Stimulated activated CD8-positive, alpha-beta memory T cell treated with anti-CD3 and anti-CD28 coated beads, Interleukin-7, amount 100 ng/mL, for 24 hours (primary cell): ENCODE results near the gene PCSK4.
A peak's percentile ranks its signal among the peaks of the same experiment; 100 is the strongest.

Experiments
- DNase-seq: peaks from one replicate; pipeline ENCODE4 v3.0.0-alpha.2; 2020; ENCODE audit warnings: low read depth

Gene PCSK4

DNA sequence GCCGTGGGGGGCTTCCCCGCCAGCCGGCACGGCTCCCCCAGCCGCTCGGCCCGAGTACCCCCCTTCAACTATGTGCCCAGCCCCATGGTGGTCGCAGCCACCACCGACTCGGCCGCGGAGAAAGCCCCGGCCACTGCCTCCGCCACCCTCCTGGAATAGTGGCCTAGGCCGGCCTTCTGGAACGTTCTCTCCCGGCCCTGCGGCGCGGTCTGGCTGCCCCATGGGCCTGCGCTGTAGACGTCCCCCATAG lies 20.2 kb downstream of the PCSK4 start:
- no peak for DNase-seq

DNA sequence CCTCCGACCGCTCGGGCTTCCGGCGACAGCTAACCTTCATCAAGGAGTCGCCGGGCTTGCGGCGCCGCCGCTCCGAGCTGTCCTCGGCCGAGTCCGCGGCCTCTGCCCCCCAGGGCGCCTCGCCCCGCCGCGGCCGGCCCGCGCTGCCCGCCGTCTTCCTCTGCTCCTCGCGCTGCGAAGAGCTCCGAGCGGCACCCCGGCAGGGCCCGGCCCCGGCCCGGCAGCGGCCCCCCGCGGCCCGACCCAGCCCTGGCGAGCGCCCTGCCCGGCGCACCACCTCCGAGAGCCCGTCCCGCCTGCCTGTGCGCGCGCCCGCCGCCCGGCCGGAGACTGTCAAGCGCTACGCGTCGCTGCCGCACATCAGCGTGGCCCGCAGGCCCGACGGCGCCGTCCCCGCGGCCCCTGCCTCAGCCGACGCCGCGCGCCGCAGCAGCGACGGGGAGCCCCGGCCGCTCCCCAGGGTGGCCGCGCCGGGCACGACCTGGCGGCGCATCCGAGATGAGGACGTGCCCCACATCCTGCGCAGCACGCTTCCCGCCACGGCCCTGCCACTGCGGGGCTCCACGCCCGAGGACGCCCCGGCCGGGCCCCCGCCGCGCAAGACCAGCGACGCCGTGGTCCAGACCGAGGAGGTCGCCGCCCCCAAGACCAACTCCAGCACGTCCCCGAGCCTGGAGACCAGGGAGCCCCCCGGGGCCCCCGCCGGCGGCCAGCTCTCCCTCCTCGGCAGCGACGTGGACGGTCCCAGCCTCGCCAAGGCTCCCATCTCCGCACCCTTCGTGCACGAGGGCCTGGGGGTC lies 20.7 kb downstream of the PCSK4 start:
- no peak for DNase-seq

DNA sequence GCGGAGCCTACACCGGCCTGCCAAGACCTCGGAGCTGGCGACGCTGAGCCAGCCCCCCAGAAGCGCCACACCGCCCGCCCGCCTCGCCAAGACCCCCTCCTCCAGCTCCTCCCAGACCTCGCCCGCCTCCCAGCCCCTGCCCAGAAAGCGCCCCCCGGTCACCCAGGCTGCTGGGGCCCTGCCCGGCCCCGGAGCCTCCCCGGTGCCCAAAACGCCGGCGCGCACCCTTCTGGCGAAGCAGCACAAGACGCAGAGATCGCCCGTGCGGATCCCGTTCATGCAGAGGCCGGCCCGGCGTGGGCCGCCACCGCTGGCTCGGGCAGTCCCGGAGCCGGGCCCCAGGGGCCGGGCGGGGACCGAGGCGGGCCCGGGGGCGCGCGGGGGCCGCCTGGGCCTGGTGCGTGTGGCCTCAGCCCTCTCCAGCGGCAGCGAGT lies 21.3 kb downstream of the PCSK4 start:
- DNase-seq, result no peak

DNA sequence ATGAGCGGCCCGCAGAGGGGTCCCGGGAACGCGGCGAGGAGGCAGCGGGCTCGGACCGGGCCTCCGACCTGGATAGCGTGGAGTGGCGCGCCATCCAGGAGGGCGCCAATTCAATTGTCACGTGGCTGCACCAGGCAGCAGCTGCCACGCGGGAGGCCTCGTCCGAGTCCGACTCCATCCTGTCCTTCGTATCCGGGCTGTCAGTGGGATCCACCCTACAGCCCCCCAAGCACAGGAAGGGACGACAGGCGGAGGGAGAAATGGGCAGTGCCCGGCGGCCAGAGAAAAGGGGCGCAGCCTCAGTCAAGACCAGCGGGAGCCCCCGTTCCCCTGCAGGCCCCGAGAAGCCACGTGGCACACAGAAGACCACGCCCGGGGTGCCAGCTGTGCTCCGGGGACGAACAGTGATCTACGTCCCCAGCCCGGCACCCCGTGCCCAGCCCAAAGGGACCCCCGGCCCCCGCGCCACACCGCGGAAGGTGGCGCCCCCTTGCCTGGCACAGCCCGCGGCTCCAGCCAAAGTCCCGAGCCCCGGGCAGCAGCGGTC lies 21.8 kb downstream of the PCSK4 start:
- DNase-seq, result no peak

DNA sequence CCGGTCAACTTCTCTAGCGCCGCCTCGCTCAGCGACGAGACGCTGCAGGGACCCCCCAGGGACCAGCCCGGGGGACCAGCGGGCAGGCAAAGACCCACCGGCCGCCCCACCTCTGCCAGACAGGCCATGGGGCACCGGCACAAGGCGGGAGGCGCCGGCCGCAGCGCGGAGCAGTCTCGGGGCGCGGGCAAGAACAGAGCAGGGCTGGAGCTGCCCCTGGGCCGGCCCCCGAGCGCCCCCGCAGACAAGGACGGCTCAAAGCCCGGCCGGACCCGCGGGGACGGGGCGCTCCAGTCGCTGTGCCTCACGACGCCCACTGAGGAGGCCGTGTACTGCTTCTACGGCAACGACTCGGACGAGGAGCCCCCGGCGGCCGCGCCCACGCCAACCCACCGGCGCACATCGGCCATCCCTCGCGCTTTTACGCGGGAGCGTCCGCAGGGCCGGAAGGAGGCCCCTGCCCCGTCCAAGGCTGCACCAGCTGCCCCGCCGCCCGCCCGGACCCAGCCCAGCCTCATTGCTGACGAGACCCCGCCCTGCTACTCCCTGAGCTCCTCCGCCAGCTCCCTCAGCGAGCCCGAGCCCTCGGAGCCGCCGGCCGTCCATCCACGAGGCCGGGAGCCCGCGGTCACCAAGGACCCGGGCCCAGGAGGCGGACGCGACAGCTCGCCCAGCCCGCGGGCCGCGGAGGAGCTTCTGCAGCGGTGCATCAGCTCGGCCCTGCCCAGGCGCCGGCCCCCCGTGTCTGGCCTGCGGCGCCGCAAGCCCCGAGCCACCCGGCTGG lies 22.5 kb downstream of the PCSK4 start:
- DNase-seq, result no peak

DNA sequence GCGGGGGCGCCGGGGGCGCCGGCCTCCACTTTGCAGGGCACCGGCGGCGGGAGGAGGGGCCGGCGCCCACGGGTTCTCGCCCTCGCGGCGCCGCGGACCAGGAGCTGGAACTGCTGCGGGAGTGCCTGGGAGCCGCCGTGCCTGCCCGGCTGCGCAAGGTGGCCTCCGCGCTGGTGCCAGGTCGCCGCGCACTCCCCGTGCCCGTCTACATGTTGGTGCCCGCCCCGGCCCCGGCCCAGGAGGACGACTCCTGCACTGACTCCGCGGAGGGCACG lies 23.0 kb downstream of the PCSK4 start:
- DNase-seq, result no peak

DNA sequence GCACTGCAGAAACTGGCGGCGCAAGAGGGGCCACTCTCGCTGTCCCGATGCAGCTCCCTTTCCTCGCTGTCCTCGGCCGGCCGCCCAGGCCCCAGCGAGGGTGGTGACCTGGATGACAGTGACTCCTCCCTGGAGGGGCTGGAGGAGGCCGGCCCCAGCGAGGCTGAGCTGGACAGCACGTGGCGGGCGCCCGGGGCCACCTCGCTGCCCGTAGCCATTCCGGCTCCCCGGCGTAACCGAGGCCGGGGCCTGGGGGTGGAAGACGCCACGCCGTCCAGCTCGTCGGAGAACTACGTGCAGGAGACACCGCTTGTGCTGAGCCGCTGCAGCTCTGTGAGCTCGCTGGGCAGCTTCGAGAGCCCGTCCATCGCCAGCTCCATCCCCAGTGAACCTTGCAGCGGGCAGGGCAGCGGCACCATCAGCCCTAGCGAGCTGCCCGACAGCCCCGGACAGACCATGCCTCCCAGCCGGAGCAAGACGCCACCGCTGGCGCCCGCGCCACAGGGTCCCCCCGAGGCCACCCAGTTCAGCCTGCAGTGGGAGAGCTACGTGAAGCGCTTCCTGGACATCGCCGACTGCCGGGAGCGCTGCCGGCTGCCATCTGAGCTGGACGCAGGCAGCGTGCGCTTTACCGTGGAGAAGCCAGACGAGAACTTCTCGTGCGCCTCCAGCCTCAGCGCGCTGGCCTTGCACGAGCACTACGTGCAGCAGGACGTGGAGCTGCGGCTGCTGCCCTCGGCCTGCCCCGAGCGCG lies 23.5 kb downstream of the PCSK4 start:
- no peak for DNase-seq

DNA sequence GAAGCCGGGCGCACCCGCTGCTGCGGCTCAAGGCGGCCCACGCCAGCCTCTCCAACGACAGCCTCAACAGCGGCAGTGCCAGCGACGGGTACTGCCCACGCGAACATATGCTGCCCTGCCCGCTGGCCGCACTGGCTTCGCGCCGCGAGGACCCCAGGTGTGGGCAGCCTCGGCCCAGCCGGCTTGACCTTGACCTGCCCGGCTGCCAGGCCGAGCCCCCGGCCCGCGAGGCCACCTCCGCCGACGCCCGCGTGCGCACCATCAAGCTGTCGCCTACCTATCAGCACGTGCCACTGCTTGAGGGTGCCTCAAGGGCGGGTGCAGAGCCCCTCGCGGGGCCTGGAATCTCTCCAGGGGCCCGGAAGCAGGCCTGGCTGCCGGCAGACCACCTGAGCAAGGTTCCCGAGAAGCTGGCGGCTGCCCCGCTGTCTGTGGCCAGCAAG lies 24.1 kb downstream of the PCSK4 start:
- DNase-seq, result no peak

DNA sequence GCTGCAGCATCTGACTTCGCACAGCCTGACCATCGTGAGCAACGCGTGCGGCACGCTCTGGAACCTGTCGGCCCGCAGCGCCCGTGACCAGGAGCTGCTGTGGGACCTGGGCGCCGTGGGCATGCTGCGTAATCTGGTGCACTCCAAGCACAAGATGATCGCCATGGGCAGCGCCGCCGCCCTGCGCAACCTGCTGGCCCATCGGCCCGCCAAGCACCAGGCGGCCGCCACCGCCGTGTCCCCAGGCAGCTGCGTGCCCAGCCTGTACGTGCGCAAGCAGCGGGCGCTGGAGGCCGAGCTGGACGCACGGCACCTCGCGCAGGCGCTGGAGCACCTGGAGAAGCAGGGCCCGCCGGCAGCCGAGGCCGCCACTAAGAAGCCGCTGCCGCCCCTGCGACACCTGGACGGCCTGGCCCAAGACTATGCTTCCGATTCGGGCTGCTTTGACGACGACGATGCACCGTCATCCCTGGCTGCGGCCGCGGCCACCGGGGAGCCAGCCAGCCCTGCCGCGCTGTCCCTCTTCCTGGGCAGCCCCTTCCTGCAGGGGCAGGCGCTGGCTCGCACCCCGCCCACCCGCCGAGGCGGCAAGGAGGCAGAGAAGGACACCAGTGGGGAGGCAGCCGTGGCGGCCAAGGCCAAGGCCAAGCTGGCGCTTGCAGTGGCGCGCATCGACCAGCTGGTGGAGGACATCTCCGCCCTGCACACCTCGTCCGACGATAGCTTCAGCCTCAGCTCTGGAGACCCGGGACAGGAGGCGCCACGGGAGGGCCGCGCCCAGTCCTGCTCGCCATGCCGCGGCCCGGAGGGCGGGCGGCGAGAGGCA lies 24.7 kb downstream of the PCSK4 start:
- DNase-seq, result no peak

DNA sequence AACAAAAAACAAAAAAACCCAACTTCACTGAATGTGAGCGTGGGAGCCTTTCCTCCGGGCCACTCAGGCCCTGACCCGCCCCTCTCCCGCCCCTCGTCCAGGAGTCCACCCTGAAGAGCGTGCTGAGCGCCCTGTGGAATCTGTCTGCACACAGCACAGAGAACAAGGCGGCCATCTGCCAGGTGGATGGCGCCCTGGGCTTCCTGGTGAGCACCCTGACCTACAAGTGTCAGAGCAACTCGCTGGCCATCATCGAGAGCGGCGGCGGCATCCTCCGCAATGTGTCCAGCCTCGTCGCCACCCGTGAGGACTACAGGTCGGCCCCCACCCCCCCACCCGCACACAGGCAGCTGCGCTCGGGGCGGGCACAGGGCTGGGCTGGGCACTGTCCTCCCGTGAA lies 28.3 kb downstream of the PCSK4 start:
- DNase-seq, result no peak

DNA sequence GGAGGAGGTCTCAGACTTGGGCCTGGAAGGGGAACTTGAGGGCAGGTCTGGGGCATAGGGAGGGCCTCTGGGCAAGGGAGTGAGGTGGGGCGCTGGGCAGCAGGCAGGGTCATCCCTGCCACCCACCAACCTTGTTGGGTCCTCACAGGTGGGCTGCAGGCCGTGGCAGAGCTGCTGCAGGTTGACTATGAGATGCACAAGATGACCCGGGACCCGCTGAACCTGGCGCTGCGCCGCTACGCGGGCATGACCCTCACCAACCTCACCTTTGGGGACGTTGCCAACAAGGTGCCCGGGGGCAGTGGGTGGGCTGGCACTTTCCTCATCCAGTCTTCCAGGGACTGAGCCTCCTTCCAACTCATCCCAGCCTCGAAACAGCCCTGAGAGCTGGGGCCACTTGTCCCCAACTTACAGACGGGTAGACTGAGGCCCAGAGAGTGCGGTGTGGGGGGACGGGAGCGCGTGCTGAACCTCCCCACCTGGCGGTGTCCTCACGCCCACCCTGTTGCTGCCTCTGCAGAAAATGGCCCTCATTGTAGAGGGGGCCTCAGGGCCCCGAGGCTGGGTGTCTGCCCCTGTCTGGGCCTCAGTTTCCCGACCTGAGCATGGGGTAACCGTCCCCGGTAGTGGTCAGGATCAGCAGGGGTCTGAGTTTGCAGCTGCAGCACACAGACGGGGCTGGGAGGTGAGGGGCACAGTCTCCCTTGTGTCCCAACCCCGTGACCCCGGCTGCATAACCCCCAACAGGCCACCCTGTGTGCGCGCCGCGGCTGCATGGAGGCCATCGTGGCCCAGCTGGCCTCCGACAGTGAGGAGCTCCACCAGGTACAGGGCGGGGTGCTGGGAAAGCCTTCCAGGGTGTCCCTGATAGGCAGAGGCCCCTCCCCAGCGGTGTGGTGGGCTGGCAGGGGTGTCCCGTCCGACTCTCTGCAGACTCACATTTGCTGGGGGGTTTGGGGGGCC lies 29.8 kb downstream of the PCSK4 start:
- no peak for DNase-seq

DNA sequence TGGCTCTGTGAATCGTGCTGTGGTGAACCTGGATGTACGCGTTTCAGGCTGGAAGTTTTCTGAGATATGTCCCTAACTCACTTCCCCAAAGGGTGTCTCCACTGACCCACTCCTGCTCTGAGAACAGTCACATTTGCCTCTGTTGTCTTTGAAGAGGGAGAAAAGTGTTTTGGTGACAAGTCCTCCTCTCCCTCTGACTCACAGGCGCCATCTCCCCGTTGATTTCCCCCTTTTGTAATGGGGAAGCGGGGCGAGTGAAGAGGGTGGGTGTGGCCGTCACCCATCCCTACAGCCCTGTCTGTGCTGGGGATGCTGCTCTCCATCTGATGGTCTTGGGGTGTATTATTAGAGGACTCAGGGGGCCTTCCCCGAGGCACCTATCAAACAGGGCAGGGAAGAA lies 30.7 kb downstream of the PCSK4 start:
- no peak for DNase-seq

DNA sequence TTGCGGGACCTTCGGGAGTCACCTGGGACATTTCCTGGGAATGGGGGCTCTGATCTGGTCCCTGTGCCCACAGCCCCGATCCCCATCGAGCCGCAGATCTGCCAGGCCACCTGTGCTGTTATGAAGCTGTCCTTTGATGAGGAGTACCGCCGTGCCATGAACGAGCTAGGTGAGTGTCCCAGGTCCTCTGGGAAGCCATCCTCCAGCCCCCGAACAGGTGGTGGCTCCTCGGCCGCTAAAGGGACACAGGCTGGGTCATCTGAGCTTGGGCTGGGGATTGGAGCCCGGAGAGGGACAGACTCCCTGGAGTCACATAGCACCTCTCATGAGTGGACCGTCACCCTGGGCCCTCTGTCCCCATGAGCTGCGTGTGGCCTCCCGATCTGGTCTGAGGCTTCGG lies 32.3 kb downstream of the PCSK4 start:
- no peak for DNase-seq

DNA sequence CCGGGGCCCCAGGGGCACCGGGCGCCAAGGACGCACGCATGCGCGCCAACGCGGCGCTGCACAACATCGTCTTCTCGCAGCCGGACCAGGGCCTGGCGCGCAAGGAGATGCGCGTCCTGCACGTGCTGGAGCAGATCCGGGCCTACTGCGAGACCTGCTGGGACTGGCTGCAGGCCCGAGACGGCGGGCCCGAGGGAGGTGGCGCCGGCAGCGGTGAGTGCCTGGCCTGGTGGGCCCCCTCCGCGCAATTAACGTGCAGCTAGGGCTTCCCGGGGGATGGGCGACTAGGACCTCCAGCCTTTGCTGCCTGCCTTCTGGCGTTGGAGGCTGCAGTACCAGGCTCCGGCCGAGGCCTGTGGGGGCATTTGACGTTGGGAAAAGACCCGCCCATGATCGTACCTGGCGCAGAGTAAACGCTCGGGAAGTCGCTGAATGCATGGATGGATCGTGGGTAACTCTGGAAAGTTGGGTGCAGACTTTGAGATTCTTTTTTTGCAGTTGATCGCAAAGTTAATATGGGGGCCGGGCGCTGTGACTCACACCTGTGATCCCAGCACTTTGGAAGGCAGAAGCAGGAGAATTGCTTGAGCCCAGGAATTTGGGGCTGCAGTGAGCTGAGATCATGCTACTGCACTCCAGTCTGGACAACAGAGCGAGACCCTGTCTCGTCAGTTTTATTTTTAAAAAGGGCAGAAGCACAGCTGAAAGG lies 33.0 kb downstream of the PCSK4 start:
- DNase-seq, result no peak

DNA sequence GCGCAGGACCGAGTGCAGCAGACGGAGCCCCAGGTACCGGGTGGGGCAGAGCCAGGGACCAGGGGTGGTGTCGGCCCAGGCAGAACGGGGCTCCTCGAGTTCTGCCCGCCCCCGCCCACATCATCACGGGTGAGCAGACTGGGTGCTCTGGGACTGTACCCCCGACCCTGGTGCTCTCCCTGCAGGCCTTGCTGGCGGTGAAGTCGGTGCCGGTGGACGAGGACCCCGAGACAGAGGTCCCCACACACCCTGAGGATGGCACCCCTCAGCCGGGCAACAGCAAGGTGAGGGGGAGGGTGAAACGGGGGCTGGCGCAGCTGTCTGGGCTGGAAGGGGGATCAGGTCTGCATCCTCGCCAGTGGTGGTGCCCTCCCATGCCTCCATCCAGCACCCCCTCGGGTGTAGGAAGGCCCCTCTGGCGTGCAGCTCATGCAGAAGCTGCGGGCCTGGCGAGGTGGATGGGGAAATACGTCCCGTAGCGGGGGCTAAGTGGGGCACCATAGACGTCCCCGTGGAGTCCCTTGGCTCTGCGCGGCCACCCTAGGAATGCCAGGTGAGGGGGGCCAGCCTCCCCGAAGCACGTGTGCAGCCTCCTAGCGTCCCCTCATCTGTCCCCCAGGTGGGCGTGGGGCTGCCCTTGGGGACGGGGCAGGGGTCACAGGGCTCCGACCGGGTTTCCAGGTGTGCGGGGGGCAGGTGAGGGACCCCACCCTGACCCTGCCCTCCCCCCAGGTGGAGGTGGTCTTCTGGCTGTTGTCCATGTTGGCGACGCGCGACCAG lies 33.8 kb downstream of the PCSK4 start:
- DNase-seq, result no peak

DNA sequence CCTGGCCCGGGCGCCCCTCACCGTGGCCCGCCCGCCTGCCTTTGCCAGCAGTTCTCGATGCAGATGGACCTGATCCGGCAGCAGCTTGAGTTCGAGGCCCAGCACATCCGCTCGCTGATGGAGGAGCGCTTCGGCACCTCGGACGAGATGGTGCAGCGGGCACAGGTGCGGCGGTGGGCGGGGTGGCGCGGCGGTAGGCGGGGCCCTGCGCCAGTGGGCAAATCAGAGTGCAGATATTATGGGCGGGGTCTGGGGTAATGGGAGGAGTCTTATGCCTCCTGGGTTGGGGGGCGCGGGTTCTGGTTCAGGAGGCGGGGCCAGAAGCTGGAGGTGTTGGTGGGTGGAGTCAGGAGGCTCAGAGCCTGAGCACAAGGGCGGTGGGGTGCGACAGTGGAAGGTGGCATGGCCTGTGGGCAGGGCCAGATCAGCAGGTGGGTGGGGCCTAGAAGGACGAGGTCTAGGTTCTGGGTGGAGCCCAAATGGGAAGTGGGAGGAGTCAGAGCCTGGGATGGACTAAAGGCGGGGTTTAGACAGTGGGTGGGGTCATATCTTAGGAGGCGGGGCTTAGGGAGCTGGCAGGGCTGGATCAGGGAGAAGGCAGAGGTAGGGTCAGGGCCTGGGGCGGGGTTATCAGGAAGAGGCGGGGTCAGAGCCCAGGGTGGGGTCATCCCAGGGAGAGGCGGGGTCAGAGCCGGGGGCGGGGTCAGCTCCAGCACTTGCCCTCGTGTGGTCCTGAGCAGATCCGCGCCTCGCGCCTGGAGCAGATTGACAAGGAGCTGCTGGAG lies 34.6 kb downstream of the PCSK4 start:
- peak; percentile 23 for DNase-seq

DNA sequence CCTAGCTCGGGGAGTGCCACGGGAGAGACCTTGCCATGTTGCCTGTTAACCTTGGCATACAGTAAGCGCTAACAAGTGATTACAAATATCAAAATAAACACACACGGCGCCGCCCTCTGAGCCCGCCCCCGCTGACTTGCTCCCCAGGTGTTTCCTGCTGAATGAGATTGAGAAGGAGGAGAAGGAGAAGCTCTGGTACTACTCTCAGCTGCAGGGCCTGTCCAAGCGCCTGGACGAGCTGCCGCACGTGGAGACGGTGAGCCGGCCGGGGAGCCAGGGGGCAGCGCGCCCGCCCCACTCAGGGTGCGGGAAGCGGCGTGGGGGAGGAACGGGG lies 35.2 kb downstream of the PCSK4 start:
- DNase-seq, result no peak

DNA sequence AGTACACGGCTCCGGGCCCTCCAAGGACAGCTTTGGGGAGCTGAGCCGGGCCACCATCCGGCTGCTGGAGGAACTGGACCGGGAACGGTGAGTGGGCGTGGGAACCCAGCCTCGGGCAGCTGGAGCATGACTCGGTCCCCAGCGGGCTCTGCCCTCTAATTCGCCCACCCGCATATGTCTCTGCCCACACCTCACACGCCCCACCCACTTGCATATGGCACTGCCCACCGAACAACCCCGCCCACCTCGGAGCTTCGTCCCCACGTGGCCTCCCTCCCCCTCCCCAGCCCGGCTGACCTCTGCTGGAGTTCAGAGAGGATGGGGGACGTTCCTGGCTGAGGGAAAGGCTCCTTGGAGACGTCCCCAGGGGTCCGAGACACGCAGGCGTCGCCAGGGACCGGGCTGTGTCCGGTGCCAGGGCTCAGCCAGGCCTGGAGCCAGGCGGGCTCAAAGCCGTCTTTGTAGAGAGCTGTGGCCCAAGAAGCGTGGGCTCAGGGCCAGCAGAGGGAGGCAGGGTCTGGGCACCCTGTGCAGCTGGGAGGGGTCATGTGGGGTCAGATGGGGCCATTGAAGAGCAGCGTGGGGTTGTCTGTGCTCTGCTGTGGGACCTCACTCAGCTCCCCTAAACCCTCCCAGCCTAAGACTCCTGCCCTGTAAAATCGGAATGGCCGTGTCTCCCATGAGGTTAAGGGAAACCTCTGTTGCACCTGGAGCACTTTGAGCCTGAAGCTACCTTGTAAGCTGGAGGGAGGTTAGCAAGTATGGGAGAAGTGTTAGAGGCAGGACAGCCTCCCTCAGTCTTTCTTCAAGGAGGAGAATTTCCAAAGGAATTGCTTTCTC lies 36.4 kb downstream of the PCSK4 start:
- DNase-seq, result no peak
